ENCODE measurements around the gene LRRC26.

GRCh38 chr9:137214620-137215019 lies 44.8 kb upstream of the LRRC26 start:
- TF ChIP-seq CTCF (IDR thresholded peaks at IDR 0.05) (no peak), POLR2A (IDR thresholded peaks at IDR 0.05) (no peak)
